GM19023 (cell line): ENCODE results near the gene TANGO6.
"Not testable (repeated sequence)": the region's sequence is repeated elsewhere in the genome, so short reads cannot be mapped to it uniquely, and the experiment has no call there.

Source experiments
- ATAC-seq: cut with Tn5 transposase; IDR thresholded peaks from one replicate; pipeline ENCODE4 v1.9.1; 2021; ENCODE audit warnings: mild to moderate bottlenecking, moderate library complexity; ENCODE audit not compliant: unreplicated experiment

The TANGO6 gene

DNA sequence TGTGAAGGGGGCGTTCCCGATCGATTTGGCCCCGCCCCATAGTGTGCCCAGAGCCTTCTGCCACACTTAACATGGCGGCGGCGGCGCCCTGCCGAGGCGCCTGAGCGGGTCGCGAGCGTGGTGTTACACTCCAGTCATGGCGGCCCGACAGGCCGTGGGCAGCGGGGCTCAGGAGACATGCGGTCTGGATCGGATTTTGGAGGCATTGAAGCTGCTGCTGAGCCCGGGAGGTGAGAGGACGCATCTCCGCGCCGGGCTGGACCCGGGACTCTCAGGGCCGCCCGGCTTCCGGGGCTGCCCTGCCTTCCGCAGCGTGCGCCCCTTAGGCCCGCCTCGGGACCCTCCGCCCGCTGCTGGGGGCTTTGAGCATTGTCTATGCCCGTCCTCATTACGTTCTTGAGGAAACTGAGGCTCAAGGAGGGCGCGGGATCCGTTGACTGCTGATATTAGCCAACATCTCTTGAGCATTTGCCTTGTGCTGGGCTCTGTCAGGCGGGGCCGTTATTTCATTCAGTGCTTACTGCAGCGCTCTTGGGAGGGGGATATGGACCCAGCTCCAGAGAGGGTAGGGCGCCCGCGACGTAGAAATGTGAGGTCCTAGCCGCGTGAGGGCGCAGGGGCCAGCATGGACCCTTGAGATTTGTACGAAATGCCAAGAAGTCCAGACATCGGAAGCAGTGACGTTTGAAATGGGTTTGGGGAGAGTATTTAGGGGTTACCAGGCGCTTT lies at the start of gene TANGO6:
TSS of gene TANGO6 (plus strand) at position 50 of the 729 bp plus-strand sequence. CDS start at position 137, 87 bp downstream.
- peak; percentile 91 for ATAC-seq

DNA sequence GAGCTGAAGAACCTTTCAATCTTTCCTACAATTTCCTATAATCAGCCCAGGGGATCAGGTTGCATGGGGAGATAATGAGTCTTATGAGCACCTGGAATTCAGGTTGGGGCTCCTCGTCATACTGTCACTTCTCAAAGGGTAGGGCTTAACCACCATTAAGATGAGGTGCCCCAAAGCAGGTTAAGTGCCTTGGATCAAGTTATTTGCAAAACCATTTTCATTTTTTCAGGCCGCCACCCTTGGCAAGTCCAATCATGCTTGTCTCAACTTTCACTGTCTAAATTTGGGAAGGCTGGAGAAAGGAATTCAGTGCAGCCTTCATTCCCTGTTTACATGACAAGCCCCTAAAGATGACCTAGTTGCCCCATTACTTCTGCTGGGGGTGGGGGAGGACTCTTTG lies 44.9 kb upstream of the TANGO6 start:
- no peak for ATAC-seq

DNA sequence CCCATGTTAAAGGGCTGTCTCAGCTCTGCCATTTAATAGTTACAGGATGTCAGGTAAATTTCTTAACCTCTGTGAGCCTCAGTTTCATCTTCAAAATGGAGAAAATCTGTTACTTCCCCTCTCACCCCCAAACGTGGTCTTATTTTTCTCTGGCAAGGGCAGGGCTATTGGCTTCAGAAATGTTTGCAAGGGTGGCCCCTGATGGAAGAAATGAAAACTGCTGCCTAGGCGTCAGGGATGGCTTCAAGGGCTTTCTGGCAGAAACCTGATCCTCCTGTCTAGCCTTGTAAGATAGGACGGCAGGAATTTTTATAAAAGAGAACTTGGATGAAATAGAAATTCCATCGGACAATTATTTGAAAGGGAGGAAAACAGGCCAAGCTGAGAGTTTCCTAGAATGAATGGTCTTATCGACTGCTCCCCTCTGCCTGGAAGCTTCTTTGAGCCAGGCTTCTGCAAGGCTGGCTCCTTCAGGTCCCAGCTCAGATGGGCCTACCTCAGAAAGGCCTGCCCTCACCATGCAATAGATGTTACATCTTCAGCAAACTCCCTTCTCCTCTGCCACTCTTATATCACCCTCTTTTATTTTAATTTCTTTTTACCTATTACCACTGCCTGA lies 43.0 kb upstream of the TANGO6 start:
- ATAC-seq: peak; percentile 62

DNA sequence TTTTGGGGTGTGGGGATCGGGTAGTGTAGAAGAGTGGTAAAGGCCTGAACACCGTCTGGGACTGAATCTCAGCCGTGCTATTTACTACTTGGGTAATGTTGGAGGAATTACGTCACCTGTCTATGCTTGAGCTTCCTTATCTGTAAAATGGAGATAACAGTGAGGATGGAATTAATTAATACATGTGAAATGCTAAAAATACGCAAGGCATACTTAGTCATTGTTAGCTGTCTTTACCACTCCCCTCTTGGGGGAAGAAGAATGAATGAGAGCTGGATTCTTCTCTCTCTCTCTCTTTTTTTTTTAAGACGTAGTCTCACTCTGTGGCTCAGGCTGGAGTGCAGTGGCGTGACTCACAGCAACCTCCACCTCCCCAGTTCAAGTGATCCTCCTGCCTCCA lies 41.1 kb upstream of the TANGO6 start:
- ATAC-seq: no peak

DNA sequence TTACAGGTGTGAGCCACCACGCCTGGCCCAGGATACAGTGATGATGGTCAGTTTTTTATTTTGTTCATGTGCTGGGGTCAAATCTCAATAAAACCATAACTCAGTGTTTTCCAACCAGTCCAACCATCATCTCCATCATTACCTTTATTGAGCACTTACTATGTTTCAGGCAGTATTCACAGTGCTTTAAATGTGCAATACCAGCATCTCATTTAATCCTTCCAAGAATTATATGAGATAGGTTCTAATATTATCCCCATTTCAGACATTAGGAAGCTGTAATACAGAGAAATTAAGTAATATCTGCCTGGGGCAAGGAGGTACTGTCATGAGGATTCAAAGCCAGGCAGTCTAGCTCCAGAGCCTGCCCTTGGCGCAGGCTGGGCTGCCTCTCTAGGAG lies 36.9 kb upstream of the TANGO6 start:
- no peak for ATAC-seq

DNA sequence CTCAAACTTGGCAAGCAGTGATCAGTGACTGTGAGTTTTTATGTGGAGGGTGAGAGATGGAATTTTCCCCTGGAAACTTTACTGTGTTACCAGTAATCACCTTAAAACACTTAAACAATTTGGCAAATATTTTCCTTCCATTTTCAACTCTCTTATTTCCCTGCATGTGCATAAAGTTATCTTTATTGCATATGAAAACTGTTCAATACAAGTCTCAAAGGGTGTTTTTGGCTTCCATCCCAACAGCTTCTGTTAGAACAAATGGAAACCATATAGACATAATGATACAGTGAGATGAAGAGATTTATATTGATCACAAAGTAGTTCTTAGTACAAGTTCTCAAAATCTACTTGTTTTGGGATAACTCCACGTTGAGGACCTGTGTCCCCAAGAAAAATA lies 36.4 kb upstream of the TANGO6 start:
- ATAC-seq: no peak

DNA sequence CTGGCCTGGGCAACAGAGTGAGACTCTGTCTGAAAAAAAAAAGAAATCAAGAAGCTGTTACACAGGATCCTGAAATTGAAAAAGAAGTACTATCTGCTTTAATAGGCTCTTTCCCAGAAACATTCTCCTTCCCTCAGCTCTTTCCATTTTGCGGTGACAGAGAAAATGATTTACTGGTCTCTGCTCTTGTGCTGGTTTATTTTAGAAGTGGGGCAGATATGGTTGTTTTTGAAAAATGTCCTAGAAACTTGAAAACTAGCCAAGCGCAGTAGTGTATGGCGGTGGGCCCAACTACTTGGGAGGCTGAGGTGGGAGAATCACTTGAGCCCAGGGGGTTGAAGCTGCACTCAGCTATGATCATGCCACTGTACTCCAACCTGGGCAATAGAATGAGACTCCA lies 28.8 kb upstream of the TANGO6 start:
- ATAC-seq: no peak

DNA sequence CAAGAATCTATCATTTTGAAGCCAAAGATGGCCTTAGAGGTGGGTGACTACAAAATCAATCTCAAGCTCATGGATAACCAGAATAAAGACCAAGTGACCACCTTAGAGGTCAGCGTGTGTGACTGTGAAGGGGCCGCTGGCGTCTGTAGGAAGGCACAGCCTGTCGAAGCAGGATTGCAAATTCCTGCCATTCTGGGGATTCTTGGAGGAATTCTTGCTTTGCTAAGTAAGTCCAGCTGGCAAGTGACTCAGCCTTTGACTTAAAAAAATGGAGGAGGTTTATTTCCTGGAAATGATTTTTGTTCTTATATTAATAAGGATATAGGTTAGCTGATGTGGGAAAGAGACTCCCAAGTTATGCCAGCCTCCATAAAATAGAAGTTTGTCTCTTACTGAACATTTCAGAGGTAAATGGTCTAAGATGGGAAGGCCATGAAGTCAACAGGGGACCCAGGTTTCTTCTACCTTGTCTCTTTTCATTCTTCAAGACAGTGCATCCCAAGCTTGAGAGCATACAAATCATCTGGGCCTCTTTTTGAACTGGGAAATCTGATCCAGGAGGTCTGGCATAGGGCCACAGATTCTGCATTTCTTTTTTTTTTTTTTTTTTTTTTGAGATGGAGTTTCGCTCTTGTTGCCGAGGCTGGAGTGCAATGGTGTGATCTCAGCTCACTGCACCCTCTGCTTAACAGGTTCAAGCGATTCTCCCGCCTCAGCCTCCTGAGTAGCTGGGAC lies 19.8 kb upstream of the TANGO6 start:
- ATAC-seq: no peak

DNA sequence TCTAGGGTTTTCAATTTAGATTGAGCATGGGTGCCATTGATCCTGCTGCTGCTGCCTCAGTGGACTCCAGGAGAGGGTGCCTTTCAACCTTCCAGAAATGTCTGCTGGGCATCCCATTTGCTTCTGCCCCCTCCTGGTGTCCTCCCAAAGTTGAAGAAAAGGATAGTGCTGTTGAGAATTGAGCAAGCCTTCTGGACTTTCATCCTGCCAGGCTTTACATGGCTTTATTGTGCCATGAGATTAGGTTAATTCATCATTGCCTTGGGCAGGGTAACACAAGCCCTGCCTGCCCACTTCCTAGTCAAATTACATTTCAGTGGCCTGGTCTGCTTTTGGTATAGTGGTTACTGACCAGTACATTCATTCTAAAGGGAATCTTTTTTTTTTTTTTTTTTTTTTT lies 17.9 kb upstream of the TANGO6 start:
- ATAC-seq: no peak

DNA sequence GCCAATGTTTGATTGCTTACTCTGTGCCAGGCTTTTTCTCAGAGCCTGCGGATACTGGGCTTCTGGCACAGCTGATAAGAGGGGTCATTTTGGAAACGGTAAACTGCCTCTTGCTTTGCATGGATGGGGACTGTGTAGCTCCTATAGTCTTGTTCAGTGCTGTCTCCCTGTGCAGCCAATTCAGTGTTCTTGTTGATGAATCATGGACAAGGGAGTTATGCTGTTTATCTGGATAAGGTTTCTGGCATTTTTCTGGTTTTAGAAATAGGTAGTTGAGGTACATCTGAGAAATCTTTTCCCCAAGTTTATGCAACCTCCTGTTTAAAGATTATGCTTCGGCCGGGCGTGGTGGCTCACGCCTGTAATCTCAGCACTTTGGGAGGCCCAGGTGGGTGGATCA lies 16.7 kb upstream of the TANGO6 start:
- no peak for ATAC-seq

DNA sequence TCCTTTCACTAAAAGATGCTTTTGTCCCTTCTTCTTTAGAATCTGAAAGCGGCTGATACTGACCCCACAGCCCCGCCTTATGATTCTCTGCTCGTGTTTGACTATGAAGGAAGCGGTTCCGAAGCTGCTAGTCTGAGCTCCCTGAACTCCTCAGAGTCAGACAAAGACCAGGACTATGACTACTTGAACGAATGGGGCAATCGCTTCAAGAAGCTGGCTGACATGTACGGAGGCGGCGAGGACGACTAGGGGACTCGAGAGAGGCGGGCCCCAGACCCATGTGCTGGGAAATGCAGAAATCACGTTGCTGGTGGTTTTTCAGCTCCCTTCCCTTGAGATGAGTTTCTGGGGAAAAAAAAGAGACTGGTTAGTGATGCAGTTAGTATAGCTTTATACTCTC lies 10.1 kb upstream of the TANGO6 start:
- ATAC-seq: no peak

DNA sequence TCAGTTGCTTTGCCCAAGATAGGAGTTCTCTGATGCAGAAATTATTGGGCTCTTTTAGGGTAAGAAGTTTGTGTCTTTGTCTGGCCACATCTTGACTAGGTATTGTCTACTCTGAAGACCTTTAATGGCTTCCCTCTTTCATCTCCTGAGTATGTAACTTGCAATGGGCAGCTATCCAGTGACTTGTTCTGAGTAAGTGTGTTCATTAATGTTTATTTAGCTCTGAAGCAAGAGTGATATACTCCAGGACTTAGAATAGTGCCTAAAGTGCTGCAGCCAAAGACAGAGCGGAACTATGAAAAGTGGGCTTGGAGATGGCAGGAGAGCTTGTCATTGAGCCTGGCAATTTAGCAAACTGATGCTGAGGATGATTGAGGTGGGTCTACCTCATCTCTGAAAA lies 8.8 kb upstream of the TANGO6 start:
- ATAC-seq: no peak

DNA sequence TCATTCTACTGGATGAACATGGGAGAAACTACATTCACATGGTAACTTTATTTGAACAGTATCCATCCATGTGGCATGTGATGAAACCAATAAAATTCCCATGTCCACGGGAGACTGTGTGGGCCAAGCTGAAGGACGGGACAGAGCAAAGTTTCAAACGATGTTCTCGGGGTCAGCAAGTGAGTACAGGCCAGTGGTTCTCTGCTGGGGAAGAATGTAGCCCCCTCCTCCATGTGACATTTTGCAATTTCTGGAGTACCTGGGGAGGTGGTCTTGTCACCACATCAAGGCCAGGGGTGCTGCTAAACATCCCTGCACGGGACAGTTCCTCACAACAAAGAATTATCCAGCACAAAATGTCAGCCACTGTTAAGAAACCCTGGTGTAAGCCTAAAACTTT lies 7.4 kb upstream of the TANGO6 start:
- ATAC-seq: no peak

DNA sequence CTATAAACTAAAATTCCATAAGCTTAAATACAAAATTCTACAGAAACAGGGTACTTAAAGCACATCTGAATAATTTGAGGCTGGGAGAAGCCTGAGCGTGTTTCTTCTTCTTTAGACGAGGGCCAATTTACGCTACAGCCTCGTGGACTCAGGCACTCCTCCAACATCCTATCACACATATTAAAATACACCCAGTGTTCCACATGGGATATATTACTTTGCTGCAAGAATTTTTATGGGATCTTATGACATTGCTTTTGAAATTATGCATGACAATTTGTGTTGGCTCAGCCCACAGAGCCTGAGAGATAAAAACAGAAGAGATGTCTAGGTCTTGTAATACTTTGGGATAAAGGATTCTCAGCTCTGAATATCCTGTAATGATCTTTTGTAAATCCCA lies 3.5 kb upstream of the TANGO6 start:
- no peak for ATAC-seq

DNA sequence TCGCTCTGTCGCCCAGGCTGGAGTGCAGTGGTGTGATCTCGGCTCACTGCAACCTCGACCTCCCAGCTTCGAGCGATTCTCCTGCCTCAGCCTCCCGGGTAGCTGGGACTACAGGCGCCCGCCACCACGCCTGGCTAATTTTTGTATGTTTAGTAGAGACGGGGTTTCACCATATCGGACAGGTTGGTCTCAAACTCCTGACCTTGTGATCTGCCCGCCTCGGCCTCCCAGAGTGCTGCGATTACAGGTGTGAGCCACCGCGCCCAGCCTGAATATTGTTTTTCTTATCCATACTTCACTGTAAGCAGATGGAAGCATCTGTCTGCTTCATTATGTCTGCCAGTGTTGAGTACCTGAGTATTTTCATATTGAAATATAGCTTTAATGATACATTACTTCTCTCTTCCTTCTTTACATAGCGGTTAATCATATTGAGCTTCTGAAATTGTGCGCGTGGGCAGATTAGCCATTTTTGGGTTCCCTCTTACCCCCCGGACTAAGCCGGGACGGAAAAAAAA lies 308 bp upstream of the TANGO6 start:
- ATAC-seq: not testable (repeated sequence)

DNA sequence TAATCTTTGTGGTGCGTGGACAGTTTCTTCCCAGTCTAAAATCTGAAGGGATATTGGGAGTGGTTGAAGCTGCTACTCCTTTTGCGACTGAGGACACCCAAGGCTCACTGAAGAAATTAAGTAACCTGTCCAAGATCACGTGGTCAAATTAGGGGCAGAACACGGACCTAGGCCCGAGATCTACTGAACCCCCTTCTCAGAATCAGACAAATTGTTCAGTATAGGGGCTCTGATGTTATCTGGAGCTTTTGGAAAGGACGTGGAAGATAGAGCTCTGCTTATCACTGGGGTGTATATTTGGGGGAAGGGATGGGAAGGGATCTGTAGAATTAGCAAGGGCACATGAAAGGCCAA lies 857 bp downstream of the TANGO6 start:
- no peak for ATAC-seq

DNA sequence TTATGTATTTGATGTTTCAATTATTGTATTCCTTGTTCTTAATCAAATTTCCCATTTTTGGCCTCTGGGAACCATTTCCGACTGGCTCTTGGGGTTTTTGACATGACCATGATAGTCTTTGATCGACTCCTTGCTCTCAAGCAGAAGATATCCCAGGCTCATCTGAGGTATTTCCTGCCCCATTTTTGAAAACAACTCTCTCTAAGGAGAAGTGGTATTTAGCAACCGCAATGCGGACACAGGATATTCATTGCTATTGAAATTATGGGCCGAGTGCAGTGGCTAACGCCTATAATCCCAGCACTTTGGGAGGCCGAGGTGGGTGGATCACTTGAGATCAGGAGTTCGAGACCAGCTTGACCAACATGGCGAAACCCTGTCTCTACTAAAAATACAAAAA lies 5.5 kb downstream of the TANGO6 start:
- ATAC-seq: no peak

DNA sequence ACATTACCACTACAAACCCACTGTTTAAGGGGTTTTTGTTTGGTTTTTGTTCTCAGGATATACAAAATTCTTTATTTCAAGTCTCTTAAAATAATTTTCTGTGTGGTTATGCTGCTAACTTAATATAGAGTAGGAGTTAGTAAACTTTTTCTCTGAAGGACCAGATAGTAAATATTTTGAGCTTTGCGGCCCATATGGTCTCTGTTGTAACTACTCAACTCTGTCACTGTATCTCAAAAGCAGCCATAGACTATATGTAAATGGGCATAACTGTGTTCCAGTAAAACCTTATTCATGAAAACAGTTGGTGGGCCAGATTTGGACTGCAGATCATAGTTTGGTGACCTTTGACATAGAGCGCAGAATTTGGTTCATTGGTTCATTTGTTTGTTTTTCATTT lies 7.2 kb downstream of the TANGO6 start:
- ATAC-seq: no peak

DNA sequence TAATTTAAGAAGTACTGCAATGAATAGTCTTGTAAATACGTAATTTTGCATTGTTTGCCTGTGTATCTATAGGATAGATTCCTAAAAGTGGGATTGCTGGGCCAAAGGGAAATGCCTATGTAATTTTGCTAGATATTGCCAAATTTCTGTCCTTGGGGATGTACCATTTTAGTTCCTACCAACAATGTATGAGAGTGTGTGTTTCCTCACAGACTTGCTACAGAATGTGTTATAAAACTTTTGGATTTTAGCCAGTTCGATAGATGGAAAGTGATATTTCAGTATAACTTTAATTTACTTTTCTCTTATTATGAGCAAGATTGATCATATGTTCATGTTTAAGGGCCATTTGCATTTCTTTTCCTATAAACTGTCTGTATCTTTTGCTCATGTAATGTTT lies 8.3 kb downstream of the TANGO6 start:
- ATAC-seq: no peak

DNA sequence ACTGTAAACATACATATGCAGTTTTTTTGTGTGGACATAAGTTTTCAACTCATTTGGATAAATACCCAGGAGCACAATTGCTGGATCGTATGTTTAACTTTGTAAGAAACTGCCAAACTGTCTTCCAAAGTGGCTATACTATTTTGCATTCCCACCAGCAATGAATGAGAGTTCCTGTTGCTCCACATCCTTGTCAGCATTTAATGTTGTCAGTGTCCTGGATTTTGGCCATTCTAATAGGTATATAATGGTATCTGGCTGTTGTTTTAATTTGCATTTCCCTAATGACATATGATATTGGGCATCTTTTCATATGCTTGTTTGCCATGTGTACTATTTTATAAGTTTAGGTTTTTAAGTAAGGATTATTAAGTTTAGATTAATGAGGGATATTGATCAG lies 14.1 kb downstream of the TANGO6 start:
- no peak for ATAC-seq

DNA sequence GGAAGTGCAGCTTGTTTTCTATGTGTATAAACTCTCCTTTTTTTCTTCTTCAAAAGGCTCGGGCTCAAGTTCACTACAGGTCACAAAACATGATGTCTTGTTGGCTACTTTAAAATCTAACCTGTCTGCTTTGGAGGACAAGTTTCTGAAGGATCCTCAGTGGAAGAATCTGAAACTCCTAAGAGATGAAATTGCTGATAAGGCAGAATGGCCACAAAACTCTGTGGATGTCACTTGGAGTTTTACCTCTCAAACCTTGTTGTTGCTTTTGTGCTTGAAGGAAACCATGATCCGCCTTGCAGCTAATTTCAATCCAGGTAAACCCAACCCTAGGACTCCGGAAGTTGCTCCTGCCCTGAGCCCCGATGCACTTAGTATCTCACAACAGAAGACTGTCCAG lies 16.5 kb downstream of the TANGO6 start:
- no peak for ATAC-seq
